HG03159 (cell line): Measurements from ENCODE around the gene UGCG.
A peak's percentile ranks its signal among the peaks of the same experiment; 100 is the strongest.
"Not testable (repeated sequence)": the region's sequence is repeated elsewhere in the genome, so short reads cannot be mapped to it uniquely, and the experiment has no call there.

Source experiments
- ATAC-seq: cut with Tn5 transposase; IDR thresholded peaks from one replicate; pipeline ENCODE4 v1.9.1; 2021; ENCODE audit warnings: mild to moderate bottlenecking, moderate library complexity; ENCODE audit not compliant: unreplicated experiment

The UGCG gene

DNA sequence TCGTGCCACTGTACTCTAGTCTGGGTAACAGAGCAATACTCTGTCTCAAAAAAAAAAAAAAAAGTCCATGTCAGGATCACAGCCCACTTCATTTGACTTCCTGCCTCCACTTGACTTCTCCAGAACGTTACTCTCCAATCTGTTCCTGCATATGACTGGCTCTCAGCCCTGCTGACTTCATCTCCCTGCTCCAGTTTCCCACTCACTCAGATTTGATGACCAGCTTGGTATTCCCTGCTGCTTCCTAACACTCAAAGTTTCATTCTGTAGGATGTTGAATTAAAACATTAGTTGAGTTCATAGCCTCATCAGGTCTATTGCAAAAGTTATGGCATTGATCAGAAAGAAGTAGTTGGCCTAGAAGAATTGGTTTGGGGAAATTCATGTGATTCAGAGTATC is 52.3 kb downstream of the UGCG start:
- no peak for ATAC-seq

DNA sequence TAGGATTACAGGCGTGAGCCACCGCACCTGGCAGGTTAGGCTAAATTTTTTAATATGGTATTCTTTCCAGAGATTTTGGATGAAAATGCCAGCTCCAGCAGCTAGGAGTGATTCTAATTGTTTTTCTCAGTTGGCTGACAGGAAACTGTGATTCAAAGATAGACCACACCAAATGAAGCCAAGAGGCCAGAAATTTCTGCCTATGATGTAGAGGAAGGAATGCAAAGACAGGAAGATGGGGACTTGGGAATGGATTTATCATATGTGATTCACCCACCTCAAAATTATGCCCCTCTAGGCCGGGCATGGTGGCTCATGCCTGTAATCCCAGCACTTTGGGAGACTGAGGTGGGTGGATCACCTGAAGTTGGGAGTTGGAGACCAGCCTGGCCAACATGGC is 53.3 kb downstream of the UGCG start:
- ATAC-seq, result no peak

DNA sequence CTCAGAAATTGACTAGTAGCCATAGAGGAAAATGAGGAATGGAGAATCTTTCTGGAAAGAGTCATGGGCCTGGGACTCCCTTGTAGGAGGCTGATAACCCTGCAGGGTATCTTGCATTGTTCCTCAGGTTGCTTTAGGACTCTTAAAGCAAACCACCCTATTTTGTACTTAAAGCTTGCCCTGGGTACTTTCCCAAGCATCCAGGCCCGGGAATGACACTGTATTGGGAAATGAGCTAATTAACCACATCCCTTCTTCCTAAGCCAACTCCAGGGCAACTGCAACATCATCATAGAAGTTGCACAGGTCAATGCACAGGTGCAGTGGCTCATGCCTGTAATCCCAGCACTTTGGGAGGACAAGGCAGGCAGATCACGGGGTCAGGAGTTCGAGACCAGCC is 55.9 kb downstream of the UGCG start:
- no peak for ATAC-seq

DNA sequence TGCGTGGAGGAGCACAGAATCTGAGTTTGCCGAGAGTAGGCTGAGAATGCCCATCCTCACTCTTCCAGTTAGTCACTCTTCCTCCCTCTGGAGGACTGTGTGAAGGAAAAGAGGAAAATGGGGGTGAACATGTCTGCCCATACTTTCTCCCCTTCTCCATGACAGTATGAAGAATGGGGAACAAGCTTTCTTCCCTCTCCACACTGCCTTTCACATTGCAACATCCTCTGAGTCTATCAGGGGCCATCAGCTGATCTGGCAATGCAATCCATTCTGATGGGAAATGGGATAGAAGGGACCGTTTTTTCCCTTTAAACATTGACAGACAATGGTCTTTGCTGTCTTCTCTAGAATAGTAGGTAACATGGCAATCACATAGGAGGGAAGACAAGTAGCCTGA is 56.8 kb downstream of the UGCG start:
- ATAC-seq, result no peak

DNA sequence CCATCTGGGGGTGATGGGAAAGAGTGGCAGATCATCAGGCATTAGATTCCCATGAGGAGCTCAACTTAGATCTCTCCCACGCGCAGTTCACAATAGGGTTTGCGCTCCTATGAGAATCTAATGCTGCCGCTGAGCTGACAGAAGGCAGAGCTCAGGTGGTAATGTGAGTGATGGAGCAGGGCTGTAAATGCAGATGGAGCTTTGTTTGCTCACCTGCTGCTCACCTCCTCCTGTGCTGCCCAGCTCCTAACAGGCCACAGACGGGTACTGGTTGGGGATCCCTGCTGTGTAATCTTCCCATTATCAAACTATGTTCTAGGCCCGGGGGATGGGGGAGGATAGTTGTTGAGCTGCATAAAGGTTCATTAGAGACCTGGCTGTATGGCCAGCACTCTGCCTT is 58.4 kb downstream of the UGCG start:
- no peak for ATAC-seq

DNA sequence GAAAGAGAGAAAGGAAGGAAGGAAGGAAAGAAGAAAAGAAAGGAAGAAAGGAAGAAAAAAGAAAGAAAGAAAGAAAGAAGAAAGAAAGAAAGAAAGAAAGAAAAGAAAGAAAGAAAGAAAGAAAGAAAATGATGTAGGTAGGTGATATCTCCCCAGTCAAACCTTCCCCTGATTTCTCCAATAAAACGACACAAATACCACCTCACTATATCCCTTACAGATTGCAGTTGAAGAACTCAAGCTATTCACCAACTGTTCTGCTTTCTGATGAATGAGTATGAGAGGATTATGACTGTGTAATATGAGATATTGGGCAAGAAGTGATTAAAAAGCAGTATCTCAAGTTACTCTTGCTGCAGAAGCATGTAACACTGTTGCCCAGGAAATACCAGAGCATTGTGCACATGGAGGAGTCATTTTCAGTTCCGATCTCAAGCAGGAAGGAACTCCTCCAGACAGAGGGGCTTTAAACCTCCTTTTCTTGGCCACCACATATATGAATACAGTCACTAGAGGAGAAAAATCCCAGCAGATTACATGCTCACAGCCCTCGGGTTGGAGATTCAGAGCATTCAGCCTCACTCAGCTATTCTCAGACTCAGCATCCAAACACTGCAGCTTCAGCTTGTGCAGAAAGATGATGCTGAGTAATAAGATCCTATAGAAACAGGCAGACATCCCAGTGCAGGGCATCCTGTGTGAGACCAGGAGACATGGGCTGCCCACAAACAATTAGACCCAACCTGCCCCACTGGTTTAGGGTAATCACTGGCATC is 61.4 kb downstream of the UGCG start:
- peak; percentile 64 for ATAC-seq

DNA sequence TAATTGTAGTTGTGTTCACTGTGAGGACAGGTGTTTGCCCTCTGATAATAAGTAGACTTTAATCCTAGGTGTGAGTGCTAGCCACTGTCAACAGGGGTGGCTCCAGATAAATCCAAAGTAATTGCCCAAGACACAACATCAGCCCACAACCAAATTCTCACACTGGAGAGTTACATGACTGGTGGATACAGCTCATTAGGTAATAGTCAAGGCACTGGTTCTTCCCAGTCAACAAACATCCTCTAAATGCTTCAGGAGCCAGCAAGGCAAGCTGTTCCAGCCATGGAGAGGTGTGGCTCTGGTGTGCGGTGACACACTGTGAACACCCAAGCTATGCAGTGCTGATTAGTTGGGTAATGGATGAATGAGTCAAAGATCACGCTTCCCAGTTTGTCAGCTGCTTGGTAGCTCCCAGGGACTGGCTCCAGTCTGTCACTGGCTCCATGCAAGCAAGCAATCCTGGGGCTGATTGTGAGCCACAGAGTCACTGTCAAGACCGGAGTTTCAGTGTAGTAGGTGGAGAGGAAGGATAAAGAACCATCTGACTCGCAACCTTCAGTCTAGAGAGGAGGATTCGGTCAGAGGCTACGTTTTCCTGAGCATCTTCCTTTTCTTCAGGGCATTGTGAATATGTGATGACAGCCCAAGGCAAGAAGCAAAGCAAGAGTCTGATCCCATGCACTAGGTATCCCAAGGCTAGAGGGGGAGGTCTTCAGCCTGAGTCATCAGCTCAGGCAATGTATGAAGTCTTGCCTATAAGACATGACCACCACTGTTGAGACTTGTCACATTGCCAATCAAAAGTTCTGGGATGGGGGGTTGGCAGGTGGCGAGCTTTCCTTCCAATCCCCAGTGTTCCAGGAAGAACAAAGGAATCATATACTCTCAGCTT is 63.1 kb downstream of the UGCG start:
- no peak for ATAC-seq

DNA sequence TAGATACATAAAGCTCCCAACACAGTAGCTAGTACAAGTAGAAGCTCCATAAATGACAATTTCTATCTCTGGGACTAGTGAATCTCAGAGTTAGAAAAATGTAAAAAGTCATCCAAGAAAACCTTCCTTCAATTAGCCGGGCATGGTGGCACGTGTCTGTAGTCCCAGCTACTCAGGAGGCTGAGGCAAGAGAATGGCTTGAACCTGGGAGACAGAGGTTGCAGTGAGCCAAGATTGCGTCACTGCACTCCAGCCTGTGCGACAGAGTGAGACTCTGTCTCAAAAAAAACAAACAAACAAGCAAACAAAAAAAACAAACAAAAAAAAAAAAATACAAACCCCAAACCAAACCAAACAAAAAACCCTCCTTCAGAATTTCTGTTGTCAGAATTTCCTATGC is 63.9 kb downstream of the UGCG start:
- not testable (repeated sequence) for ATAC-seq

DNA sequence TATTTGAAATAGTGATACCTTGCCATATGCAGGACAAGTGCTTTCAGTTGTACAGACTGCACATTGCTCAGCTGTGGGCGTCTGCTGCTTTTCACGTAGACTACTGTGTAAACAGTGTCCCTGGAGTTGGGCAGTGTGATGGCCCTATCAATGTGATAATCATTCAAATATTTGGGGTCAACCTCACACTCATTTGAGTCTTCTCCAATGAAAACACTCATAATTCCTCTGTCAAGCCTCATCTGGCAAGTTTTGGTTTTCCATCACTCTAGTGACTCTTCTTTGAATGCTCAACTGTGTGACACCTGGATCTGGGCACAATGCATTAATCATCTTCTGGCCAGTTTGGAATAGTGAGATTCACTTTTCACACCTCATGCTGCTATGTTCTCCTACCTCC is 64.4 kb downstream of the UGCG start:
- ATAC-seq, result no peak

DNA sequence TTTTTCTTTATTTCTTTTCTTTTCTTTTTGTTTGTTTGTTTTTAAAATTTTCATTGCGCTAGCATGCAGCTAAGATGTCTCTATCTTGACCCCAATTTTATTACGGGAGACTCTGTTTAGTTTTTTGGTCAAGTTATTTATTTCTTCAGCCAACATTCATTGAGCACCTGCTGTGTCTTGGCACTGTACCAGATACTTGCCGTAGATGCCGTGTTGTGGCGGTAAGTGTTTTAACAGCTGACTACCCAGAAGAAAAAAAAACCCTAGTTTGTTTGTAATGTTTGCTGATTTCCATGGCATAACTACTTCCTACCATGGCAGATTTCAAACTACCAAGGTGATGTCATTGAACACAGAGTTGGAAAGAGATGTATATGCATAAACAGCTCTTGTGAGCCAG is 65.0 kb downstream of the UGCG start:
- ATAC-seq, result no peak

DNA sequence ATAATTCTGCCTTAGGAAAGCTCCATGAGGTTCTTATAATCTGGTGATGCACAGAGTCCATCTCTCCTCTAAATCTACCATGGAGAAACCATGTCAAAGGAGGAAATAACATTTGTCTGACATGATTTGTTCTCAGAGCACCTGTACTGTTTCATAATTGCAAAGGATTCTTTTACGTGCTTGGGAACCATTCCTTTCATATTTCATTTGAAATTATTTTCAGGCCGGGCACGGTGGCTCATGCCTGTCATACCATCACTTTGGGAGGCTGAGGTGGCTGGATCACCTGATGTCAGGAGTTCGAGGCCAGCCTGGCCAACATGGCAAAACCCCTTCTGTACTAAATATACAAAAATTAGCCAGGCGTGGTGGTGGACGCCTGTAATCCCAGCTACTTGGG is 65.4 kb downstream of the UGCG start:
- no peak for ATAC-seq

DNA sequence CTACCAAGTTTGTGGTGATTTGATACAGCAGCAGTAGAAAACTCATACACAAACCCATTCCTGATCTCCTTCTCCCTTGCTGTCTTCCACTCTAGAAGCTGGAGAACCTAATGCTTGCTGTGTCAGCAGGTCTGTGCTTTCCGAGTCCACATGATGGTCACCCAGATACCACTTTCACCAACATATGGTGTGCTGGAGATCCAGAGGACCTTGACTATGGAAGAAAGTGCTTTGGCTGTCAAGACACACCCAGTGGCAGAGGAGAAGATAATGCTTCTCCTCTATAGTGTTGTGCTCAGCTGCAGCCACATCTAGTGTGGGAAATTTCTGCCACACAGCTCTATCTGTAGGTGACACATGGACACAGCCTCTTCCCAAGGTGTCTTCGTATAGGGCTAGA is 67.4 kb downstream of the UGCG start:
- no peak for ATAC-seq

DNA sequence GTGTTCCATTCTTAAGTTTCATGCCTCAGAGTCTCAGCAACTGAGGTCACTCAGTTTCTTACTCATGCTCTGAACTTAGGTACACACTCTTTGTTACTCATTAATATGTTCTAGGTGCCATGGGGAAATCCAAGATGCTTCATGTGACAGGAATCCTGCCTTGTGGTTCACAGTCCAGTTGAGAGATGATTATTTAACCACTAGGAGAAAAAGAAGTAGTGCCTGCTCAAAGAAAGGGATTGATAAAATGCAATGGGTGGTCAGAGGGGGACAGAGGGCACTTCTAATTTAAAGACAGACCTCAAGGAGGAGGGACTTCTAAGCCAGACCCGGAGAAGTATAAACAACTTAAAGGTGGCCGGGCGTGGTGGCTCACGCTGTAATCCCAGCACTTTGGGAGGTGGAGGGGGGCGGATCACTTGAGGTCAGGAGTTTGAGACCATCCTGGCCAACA is 69.0 kb downstream of the UGCG start:
- peak; percentile 81 for ATAC-seq

DNA sequence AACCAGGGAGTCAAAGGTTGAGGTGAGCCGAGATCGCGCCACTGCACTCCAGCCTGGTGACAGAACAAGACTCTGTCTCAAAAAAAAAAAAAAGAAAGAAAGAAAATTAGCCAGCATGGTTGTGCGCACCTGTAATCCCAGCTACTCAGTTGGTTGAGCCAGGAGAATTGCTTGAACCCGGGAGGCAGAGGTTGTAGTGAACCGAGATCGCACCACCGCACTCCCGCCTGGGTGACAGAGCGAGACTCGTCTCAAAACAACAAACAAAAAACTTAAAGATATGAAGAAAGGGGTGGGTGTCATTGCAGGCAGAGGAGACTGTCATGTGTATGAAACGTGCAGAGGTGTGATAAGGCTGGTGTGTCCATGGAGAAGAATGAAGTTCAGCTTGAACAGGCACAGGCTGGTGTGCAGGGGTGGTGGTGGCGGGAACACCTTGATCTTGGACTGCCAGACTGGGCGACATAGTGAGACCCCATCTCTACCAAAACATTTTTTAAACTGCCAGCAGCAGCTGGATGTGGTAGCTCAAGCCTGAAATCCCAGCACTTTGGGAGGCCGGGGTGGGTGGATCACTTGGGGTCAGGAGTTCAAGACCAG is 69.6 kb downstream of the UGCG start:
- ATAC-seq, result no peak

DNA sequence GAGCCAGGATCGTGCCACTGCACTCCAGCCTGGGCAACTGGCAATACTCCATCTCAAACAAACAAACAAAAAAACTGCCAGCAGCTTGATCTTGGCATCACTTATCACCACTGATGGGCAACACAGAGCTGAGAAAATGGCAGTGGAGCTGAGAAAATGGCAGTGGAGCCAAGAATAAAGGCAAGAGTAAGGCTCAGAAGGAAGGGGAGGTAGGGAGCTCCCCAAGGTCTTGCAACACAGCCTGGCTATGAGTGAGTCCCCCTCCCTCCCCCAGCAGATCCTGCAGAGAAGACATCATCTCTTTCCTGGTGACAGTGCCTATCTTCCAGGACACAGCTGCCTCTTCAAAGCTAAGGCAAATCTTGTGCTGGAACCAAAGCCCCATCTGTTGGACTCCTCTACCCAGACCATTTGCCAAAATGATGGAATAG is 70.3 kb downstream of the UGCG start:
- ATAC-seq, result no peak

DNA sequence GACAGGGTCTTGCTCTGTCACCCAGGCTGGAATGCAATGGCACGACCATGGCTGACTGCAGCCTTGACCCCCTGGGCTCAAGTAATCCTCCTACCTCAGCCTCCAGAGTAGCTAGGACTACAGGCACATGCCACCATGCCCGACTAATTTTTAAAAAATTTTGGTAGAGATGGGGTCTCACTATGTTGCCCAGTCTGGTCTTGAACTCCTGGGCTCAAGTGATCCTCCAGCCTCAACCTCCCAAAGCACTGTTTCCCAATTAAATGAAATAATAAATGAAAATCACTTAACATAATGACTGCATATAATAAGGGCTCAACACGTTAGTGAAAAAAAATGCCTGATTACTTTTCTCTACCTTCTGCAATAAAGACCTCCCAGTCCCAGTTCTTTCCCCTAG is 71.0 kb downstream of the UGCG start:
- no peak for ATAC-seq

DNA sequence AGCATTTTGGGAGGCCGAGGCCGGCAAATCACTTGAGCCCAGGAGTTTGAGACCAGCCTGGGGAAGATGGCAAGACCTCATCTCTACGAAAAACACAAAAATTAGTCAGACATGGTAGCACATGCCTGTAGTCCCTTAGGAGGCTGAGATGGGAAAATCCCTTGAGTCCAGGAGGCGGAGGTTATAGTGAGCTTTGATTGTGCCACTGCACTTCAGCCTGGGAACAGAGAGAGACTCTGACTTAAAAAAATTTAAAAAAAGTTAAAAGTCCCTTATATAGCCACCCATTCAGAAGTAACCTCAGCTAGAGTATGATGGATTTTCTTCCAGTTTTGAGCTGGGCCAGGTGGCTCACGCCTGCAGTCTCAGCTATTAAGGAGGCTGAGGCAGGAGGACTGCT is 72.4 kb downstream of the UGCG start:
- ATAC-seq, result no peak

DNA sequence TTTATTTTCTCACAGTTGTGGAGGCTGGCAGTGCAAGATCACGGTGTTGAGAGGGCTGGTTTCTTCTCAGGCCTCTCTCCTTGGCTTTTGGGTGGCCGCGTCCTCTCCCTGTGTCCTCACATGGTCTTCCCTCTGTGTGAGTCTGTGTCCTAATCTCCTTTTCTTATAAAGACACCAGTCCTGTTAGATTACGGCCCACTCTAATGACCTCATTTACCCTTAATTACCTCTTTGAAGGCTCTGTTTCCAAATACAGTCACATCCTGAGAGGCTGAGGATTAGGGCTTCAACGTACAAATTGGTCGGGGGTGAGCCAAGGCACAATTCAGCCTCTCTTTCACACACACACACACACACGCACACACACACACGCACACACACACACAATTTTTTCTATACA is 73.0 kb downstream of the UGCG start:
- no peak for ATAC-seq

DNA sequence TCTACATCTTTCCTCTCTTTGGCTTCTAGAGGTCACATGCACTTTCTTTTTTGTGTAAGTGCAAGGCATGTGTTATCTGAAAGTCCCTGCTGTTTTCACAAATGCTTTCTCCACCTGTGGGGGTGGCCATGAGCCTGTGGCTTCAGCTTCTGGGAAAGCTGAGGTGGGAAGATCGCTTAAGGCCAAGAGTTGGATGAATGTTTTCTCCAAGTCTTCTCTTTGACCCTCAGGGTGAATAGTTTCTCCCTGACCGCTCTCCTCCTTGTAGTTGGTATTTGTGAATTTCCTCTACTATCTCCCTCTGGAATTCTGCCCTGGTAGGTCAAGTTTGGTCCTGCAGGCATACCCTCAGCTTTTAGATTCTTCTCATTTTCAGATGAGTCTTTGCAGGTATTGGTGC is 74.2 kb downstream of the UGCG start:
- no peak for ATAC-seq

DNA sequence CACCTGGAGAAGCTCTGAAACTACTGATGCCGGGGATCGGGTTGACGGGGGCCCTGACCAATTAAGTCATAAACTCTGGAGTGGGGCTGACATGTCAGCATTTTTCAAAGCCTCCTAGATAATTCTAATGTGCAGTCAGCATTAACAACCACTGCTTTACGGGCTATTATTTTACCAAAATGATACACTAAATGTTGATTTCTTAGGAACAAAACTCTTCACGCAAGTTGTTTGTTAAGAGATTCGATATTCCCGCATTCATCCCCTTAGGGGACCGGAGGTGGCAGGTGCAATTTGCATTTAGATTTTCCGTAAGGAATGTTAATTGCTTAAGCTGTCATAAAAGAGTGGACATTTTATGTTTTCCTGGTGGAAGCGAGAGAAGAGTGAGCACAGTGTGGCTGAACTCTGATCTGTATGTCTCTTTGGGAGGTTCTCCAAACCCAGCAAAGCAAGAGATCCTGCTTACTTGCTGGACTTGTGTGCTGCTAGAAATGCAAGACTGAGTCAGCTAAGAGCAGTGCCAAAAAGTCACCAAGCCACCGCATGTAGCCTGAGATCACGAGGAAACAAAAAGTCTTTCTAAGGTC is 77.6 kb downstream of the UGCG start:
- ATAC-seq, result no peak

DNA sequence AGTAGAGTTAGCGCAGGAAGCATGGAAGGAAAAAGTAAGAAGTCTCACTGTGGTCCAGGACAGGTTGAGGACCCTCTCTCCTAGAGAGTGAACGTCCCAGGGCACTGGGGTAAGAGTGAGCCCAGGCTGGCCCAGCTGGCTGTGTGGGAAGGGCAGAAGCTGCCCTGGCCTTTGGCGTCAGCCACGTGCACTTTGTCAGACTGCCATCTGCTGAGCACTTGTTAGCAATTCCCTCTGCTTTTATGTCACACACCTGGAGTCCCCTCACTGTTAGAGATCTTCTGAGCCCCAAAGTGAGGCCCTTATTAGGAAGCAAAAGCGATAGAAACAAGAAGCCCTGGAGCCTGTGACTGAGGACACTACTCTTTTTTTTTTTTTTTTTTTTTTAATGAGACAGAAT is 79.1 kb downstream of the UGCG start:
- ATAC-seq, result no peak
